ENCODE results near the gene CREB3L1.

Gene CREB3L1

GRCh38 chr11:46348566-46349401 is 71.3 kb downstream of the CREB3L1 start:
- TF ChIP-seq CTCF (IDR thresholded peaks at IDR 0.05; ENCODE audit: insufficient read depth, low read depth, low read length, missing control alignments): no peak

GRCh38 chr11:46350695-46351094 is 73.2 kb downstream of the CREB3L1 start:
- DNase-seq (ENCODE audit: low read depth): no peak
- TF ChIP-seq CTCF (IDR thresholded peaks at IDR 0.05; ENCODE audit: insufficient read depth, low read depth, low read length, missing control alignments): no peak
- no peak overlapping the region for H3K4me3 ChIP-seq (ENCODE audit: low read length)

More at GRCh38 chr11:46348566-46349401, 71.3 kb downstream of the CREB3L1 start:
- DNase-seq (ENCODE audit: low read depth): no peak
- peak overlapping the region; percentile 72 for H3K4me3 ChIP-seq (ENCODE audit: low read length)

DNA sequence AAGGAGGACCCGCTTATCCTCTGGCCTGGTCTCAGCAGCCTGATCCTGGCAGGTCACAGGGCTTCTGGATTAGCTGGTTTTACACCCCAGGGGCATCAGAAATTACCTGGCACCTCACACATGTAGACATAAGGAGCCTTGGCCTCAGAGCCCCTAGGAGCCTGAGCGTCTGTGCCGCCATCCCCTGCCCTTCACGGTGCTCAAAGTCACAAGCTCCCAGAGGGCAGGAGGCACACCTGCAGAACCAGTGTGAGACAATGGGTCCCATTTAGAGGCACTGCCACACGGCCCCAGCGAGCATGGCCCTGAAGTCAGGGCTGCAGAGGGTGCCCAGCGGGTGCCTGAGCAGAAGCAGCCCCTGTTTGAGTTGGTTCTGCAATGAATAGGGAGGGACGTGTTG is 73.7 kb downstream of the CREB3L1 start:
- no peak overlapping the region for H3K4me3 ChIP-seq (ENCODE audit: low read length)
- no peak for TF ChIP-seq CTCF (IDR thresholded peaks at IDR 0.05; ENCODE audit: insufficient read depth, low read depth, low read length, missing control alignments)
- DNase-seq (ENCODE audit: low read depth): no peak

- DNase-seq (ENCODE audit: low read depth): no peak
- TF ChIP-seq CTCF (IDR thresholded peaks at IDR 0.05; ENCODE audit: insufficient read depth, low read depth, low read length, missing control alignments): no peak
- H3K4me3 ChIP-seq (ENCODE audit: low read length): no peak overlapping the region
Measured at GRCh38 chr11:46351606-46352005, 74.1 kb downstream of the CREB3L1 start.

DNA sequence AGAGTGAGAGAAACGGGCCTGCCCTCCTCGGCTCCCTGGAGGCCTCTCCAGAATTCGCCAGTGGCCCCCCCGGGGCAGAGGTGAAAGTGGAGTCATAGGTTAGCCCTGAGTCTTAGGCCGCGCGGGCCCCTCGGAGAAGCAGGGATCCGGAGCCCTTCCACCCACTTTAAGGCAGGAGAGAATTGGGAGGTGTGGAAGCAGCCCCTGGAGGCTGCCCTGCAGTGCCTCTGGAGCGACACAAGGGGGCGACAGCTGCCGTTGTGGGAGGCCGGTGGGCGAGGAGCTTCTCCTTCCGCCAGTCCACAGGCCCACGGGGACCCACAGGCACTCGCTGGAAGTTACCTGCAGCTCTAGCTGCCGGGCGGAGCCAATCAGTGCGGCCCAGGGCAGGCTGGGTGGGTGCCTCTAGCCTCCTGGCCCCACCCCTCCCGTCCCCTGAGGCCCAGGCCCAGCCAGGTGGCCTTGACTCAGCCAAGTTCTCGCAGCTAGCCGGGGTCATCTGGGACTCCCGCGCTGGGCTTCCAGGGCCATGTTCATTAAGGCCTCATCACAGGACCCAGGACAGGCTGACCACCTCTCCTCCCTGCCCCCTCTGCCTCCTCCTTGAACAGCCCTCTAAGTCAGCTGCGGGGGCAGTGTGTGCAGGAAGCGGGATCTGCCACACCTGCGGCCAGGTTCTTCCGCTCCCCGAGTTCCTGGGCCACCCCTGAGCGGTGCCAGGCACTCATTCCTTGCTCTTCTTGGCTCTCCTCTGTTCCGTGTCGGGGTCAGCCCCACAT is 74.8 kb downstream of the CREB3L1 start:
- H3K4me3 ChIP-seq (ENCODE audit: low read length): no peak overlapping the region
- TF ChIP-seq CTCF (IDR thresholded peaks at IDR 0.05; ENCODE audit: insufficient read depth, low read depth, low read length, missing control alignments): peak; percentile 74
- DNase-seq (ENCODE audit: low read depth): peak; percentile 59

DNA sequence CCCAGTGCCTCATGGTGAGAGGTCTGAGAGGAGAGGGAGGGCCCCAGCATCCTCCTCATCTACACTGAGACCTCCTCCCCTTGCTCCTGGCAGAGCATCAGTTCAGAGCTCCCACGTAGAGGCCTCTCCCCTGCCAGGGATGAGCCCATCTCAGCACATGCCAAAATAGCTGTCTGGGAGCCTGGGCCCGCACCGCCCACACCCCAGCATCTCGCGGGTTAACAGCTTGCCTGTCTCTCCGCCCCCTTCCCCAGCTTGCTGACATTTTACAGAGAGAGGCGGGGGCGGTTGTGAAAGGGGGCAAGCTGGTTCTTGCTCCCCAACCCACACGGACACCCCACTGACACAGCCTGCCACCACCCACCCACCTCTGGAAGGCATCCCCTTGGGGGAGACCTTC is 76.2 kb downstream of the CREB3L1 start:
- TF ChIP-seq CTCF (IDR thresholded peaks at IDR 0.05; ENCODE audit: insufficient read depth, low read depth, low read length, missing control alignments): no peak
- peak; percentile 45 for DNase-seq (ENCODE audit: low read depth)
- no peak overlapping the region for H3K4me3 ChIP-seq (ENCODE audit: low read length)

Data from epithelial cell of esophagus (primary cell).